PC-9 (cell line): ENCODE results near the gene UIMC1. TPM values are rescaled to one million over a fixed set of nuclear protein-coding genes. Genes with fewer than 3 reads are reported as not detected.

Experiments used
- BruUV-seq: library from RNA; stranded (reverse); fragments of 400-500 nt; replicated peaks from 2 replicates; lab custom pipeline; 2021; lab: Mats Ljungman, UMichigan
- CTCF ChIA-PET: fragments of 300-600 bp; sonication (Branson Sonifier 250); formaldehyde crosslinking; loops from one replicate; lab custom pipeline; 2022; ENCODE audit warnings: antibody characterized with exemption; lab: Charles Lee
- POLR2A ChIA-PET: fragments of 300-600 bp; sonication (Branson Sonifier 250); formaldehyde crosslinking; loops from one replicate; lab custom pipeline; 2022; ENCODE audit warnings: antibody characterized with exemption; ENCODE audit not compliant: unreplicated experiment; lab: Charles Lee
- DNase-seq, 2 experiments: peaks; one replicate each; pipeline versions ENCODE4 v3.0.0 to v3.0.0-alpha.2; 2015 to 2022; ENCODE audit warnings: mixed read lengths in 1 of 2
- H2AFZ ChIP-seq: fragments of 200-600 bp; sonication (generic); 2 replicates; pipeline ENCODE4 v1.8.1; 2017; ENCODE audit warnings: antibody characterized with exemption
- H3F3A ChIP-seq: fragments of 200-600 bp; sonication (generic); 2 replicates; pipeline ENCODE4 v1.8.1; 2017; ENCODE audit warnings: antibody characterized with exemption, mild to moderate bottlenecking, low read depth; ENCODE audit not compliant: insufficient read depth
- H3K27ac ChIP-seq: fragments of 200-600 bp; sonication (generic); 2 replicates; pipeline ENCODE4 v1.6.1; 2016; ENCODE audit warnings: mixed run types
- H3K27me3 ChIP-seq: fragments of 200-600 bp; sonication (generic); 2 replicates; pipeline ENCODE4 v1.6.1; 2016; ENCODE audit warnings: low read depth, mixed run types; ENCODE audit not compliant: insufficient read depth
- H3K36me3 ChIP-seq: fragments of 200-600 bp; sonication (generic); 2 replicates; pipeline ENCODE4 v1.6.1; 2016; ENCODE audit warnings: low read depth, mixed run types
- H3K4me1 ChIP-seq: fragments of 200-600 bp; sonication (generic); replicated peaks from 2 replicates; pipeline ENCODE4 v1.6.1; 2016; ENCODE audit warnings: mixed run types; ENCODE audit not compliant: insufficient read depth
- H3K4me2 ChIP-seq: fragments of 200-600 bp; sonication (generic); 2 replicates; pipeline ENCODE4 v1.6.1; 2017; ENCODE audit warnings: mixed run types
- H3K4me3 ChIP-seq: fragments of 200-600 bp; sonication (generic); 2 replicates; pipeline ENCODE4 v1.6.1; 2016; ENCODE audit warnings: mixed run types
- H3K79me2 ChIP-seq: fragments of 200-600 bp; sonication (generic); 2 replicates; pipeline ENCODE4 v1.6.1; 2017; ENCODE audit warnings: low read depth, mixed run types
- H3K9me2 ChIP-seq: fragments of 200-600 bp; sonication (generic); 2 replicates; pipeline ENCODE4 v1.8.1; 2017; ENCODE audit warnings: mild to moderate bottlenecking; ENCODE audit not compliant: insufficient read depth
- H3K9me3 ChIP-seq: fragments of 200-600 bp; sonication (generic); 2 replicates; pipeline ENCODE4 v1.8.1; 2016; ENCODE audit warnings: low read depth; ENCODE audit not compliant: insufficient read depth
- H4K20me1 ChIP-seq: fragments of 200-600 bp; sonication (generic); 2 replicates; pipeline ENCODE4 v1.8.1; 2017; ENCODE audit not compliant: insufficient read depth
- CTCF ChIP-seq: fragments of 200-600 bp; sonication (generic); conservative IDR thresholded peaks from 2 replicates; pipeline ENCODE4 v1.6.1; 2017; ENCODE audit warnings: mixed run types, antibody characterized with exemption, mild to moderate bottlenecking, moderate library complexity
- EZH2 ChIP-seq: fragments of 200-600 bp; sonication (generic); IDR thresholded peaks from 2 replicates; pipeline ENCODE4 v1.8.0; 2017; ENCODE audit warnings: antibody characterized with exemption, low read depth
- intact Hi-C: fragments of 100-400 bp; cut with micrococcal nuclease; formaldehyde crosslinking; loops from one replicate; pipeline ENCODE4 v1.10.0; 2022; ENCODE audit not compliant: unreplicated experiment
- total RNA-seq: library from RNA; stranded (reverse); gene quantifications from 2 replicates; pipeline ENCODE4 v1.2.3, GENCODE V29; 2021

UIMC1 gene
- total RNA-seq, 1 experiment from 2014 or later, result 48.3 TPM

GRCh38 chr5:176954050-176954449, 52.5 kb downstream of the UIMC1 start:
- Histone ChIP-seq H3K4me2 (no peak overlapping the region), H4K20me1 (no peaks in the 10 kb centered on the region; the same call in none of the 2 replicates), H3K4me1 (no peaks in the 10 kb centered on the region), H2AFZ (no peak overlapping the region), H3K36me3 (peaks cover 29% of the 10 kb centered on the region; the same call in 1 of the 2 replicates), H3K9me2 (no peaks in the 10 kb centered on the region), H3K4me3 (no peak overlapping the region), H3F3A (peaks cover 4% of the 10 kb centered on the region), H3K79me2 (0 out of 2 replicates have a peak, but pooled peaks cover 4% of the 10 kb centered on the region), H3K27me3 (no peaks in the 10 kb centered on the region), H3K27ac (no peak overlapping the region), H3K9me3 (no peaks in the 10 kb centered on the region)
- no peak for TF ChIP-seq EZH2
- TF ChIP-seq CTCF, result no peak
- no TSS peak for BruUV-seq
- DNase-seq, result no peak
- POLR2A ChIA-PET, result no interaction called here
- CTCF ChIA-PET, result no interaction called here
- intact Hi-C loops, result no loop called here

- no peak overlapping the region for H3K4me3 ChIP-seq
- no peak overlapping the region for H3K27ac ChIP-seq
- no peaks in the 10 kb centered on the region; the same call in 1 of the 2 replicates for H3F3A ChIP-seq
- intact Hi-C loops, result no loop called here
- H2AFZ ChIP-seq, result no peak overlapping the region
- no peaks in the 10 kb centered on the region for H3K9me3 ChIP-seq
- DNase-seq, result no peak
- H3K4me2 ChIP-seq, result no peak overlapping the region
- no peaks in the 10 kb centered on the region for H3K9me2 ChIP-seq
- 0 out of 2 replicates have a peak, but pooled peaks cover 4% of the 10 kb centered on the region for H3K79me2 ChIP-seq
- H3K36me3 ChIP-seq, result peaks cover 29% of the 10 kb centered on the region; the same call in 1 of the 2 replicates
- no peaks in the 10 kb centered on the region for H3K27me3 ChIP-seq
- TF ChIP-seq CTCF (no peak), EZH2 (no peak)
- ChIA-PET POLR2A (no interaction called here), CTCF (no interaction called here)
- BruUV-seq, result no TSS peak
- no peaks in the 10 kb centered on the region; the same call in 1 of the 2 replicates for H4K20me1 ChIP-seq
- H3K4me1 ChIP-seq, result no peaks in the 10 kb centered on the region
Observed at GRCh38 chr5:176952531-176953193, 53.9 kb downstream of the UIMC1 start.

GRCh38 chr5:176948458-176948857, 58.1 kb downstream of the UIMC1 start:
- H3F3A ChIP-seq, result no peaks in the 10 kb centered on the region; the same call in 1 of the 2 replicates
- H3K4me2 ChIP-seq, result no peak overlapping the region
- H3K4me3 ChIP-seq, result no peak overlapping the region
- TF ChIP-seq CTCF (no peak), EZH2 (no peak)
- H3K36me3 ChIP-seq, result peaks cover 30% of the 10 kb centered on the region
- no peak overlapping the region for H3K27ac ChIP-seq
- H3K9me2 ChIP-seq, result no peaks in the 10 kb centered on the region
- H3K27me3 ChIP-seq, result no peaks in the 10 kb centered on the region
- H4K20me1 ChIP-seq, result no peaks in the 10 kb centered on the region
- no peaks in the 10 kb centered on the region for H3K9me3 ChIP-seq
- intact Hi-C loops, result no loop called here
- ChIA-PET POLR2A (no interaction called here), CTCF (no interaction called here)
- peaks cover 11% of the 10 kb centered on the region; the same call in 1 of the 2 replicates for H3K4me1 ChIP-seq
- DNase-seq, result no peak
- no peaks in the 10 kb centered on the region for H3K79me2 ChIP-seq
- no peak overlapping the region for H2AFZ ChIP-seq
- BruUV-seq, result no TSS peak
